ENCODE results near the gene BFSP1. TPM values are rescaled to one million over a fixed set of nuclear protein-coding genes. Genes with fewer than 3 reads are reported as not detected.

BFSP1 gene
- total and polyA plus RNA-seq, 9 donors: 0.92 to 4.9 (median 1.5) TPM

GRCh38 chr20:17520583-17520982, 10.6 kb downstream of the BFSP1 start:
- DNase-seq: no peak
- no peaks in the 10 kb centered on the region for H3K9me3 ChIP-seq
- no peaks in the 10 kb centered on the region for H3K27me3 ChIP-seq
- 40 to 41% (median 41%) methylated on average over 3 of the region's 3 CpGs for WGBS, 3 donors
- intact Hi-C loops (cut with DNase I): no loop called here
- H3K4me1 ChIP-seq (ENCODE audit: insufficient read depth): peaks cover 3% of the 10 kb centered on the region
- no peak overlapping the region for H3K4me3 ChIP-seq
- H3K36me3 ChIP-seq: no peaks in the 10 kb centered on the region
- no peak for TF ChIP-seq CTCF (IDR thresholded peaks at IDR 0.05)
- TF ChIP-seq POLR2A (IDR thresholded peaks at IDR 0.05): no peak
- TF ChIP-seq EP300 (IDR thresholded peaks at IDR 0.05): no peak
- H3K27ac ChIP-seq: no peak overlapping the region

- Histone ChIP-seq H3K36me3 (no peaks in the 10 kb centered on the region), H3K27ac (no peak overlapping the region), H3K4me1 (ENCODE audit: insufficient read depth) (peaks cover 3% of the 10 kb centered on the region), H3K9me3 (no peaks in the 10 kb centered on the region), H3K4me3 (no peak overlapping the region), H3K27me3 (no peaks in the 10 kb centered on the region)
- TF ChIP-seq POLR2A (IDR thresholded peaks at IDR 0.05): no peak
- no peak for TF ChIP-seq CTCF (IDR thresholded peaks at IDR 0.05)
- TF ChIP-seq EP300 (IDR thresholded peaks at IDR 0.05): no peak
- intact Hi-C loops (cut with DNase I): no loop called here
- DNase-seq: no peak
- WGBS, 3 donors: 69 to 78% (median 72%) methylated on average over 7 of the region's 7 CpGs
Measured at GRCh38 chr20:17519606-17520285, 11.4 kb downstream of the BFSP1 start.

- H3K4me1 ChIP-seq (ENCODE audit: insufficient read depth): peaks cover 3% of the 10 kb centered on the region
- 52 to 55% (median 53%) methylated on average over 14 of the region's 14 CpGs for WGBS, 3 donors
- H3K9me3 ChIP-seq: no peaks in the 10 kb centered on the region
- no peak for TF ChIP-seq CTCF (IDR thresholded peaks at IDR 0.05)
- TF ChIP-seq POLR2A (IDR thresholded peaks at IDR 0.05): no peak
- no peak for TF ChIP-seq EP300 (IDR thresholded peaks at IDR 0.05)
- H3K27ac ChIP-seq: peak overlapping the region in 1 of 2 donors; percentile 57
- intact Hi-C loops (cut with DNase I): no loop called here
- H3K4me3 ChIP-seq: no peak overlapping the region
- H3K27me3 ChIP-seq: no peaks in the 10 kb centered on the region
- H3K36me3 ChIP-seq: no peaks in the 10 kb centered on the region
- peak; percentile 66 to 87 (median 81) for DNase-seq
Measured at GRCh38 chr20:17518339-17519052, 12.7 kb downstream of the BFSP1 start.

- TF ChIP-seq CTCF (IDR thresholded peaks at IDR 0.05) (no peak), POLR2A (IDR thresholded peaks at IDR 0.05) (no peak), EP300 (IDR thresholded peaks at IDR 0.05) (no peak)
- Histone ChIP-seq H3K4me3 (no peak overlapping the region), H3K27ac (no peak overlapping the region), H3K27me3 (no peaks in the 10 kb centered on the region), H3K9me3 (no peaks in the 10 kb centered on the region), H3K4me1 (ENCODE audit: insufficient read depth) (peaks cover 3% of the 10 kb centered on the region), H3K36me3 (no peaks in the 10 kb centered on the region)
- no peak for DNase-seq
- intact Hi-C loops (cut with DNase I): no loop called here
- WGBS, 3 donors: 80 to 94% (median 87%) methylated on average over 3 of the region's 3 CpGs
Measured at GRCh38 chr20:17515053-17515452, 16.1 kb downstream of the BFSP1 start.
